ENCODE measurements around the gene POLR3F.

POLR3F gene

GRCh38 chr20:18436847-18437246, 30.3 kb upstream of the POLR3F start:
- FAIRE-seq (no peak), DNase-seq (ENCODE audit: insufficient read length, low spot score) (no peak)

GRCh38 chr20:18440403-18440802, 26.8 kb upstream of the POLR3F start:
- FAIRE-seq (no peak), DNase-seq (ENCODE audit: insufficient read length, low spot score) (no peak)
- no peak for TF ChIP-seq CTCF (IDR thresholded peaks at IDR 0.05; ENCODE audit: insufficient read depth, missing control alignments)

More at GRCh38 chr20:18436847-18437246, 30.3 kb upstream of the POLR3F start:
- TF ChIP-seq CTCF (IDR thresholded peaks at IDR 0.05; ENCODE audit: insufficient read depth, missing control alignments), result no peak

GRCh38 chr20:18443886-18444285, 23.3 kb upstream of the POLR3F start:
- TF ChIP-seq CTCF (IDR thresholded peaks at IDR 0.05; ENCODE audit: insufficient read depth, missing control alignments), result no peak
- FAIRE-seq, result no peak
- no peak for DNase-seq (ENCODE audit: insufficient read length, low spot score)

- TF ChIP-seq CTCF (IDR thresholded peaks at IDR 0.05; ENCODE audit: insufficient read depth, missing control alignments), result no peak
- no peak for DNase-seq (ENCODE audit: insufficient read length, low spot score)
- FAIRE-seq, result no peak
These were observed 10.6 kb upstream of the POLR3F start for GRCh38 chr20:18456600-18456999.

- TF ChIP-seq CTCF (IDR thresholded peaks at IDR 0.05; ENCODE audit: insufficient read depth, missing control alignments), result no peak
- no peak for DNase-seq (ENCODE audit: insufficient read length, low spot score)
- no peak for FAIRE-seq
These were observed 1.5 kb upstream of the POLR3F start for GRCh38 chr20:18465536-18466200.

- no peak for FAIRE-seq
- DNase-seq (ENCODE audit: insufficient read length, low spot score), result no peak
- TF ChIP-seq CTCF (IDR thresholded peaks at IDR 0.05; ENCODE audit: insufficient read depth, missing control alignments), result no peak
These were observed 656 bp upstream of the POLR3F start for GRCh38 chr20:18466574-18466893.

GRCh38 chr20:18477218-18477617, 10.0 kb downstream of the POLR3F start:
- DNase-seq (ENCODE audit: insufficient read length, low spot score) (no peak), FAIRE-seq (no peak)
- no peak for TF ChIP-seq CTCF (IDR thresholded peaks at IDR 0.05; ENCODE audit: insufficient read depth, missing control alignments)
